Heart left ventricle (tissue), 16 donors: ENCODE measurements around the gene FAF1. TPM values are rescaled to one million over a fixed set of nuclear protein-coding genes. Genes with fewer than 3 reads are reported as not detected.
A peak's percentile ranks its signal among the peaks of the same experiment; 100 is the strongest.
"Not testable (repeated sequence)": the region's sequence is repeated elsewhere in the genome, so short reads cannot be mapped to it uniquely, and the experiment has no call there.

ENCODE experiments used
- ATAC-seq, 4 donors: fragments of 200-7000 bp; cut with Tn5 transposase; one replicate each; pipeline ENCODE4 v1.9.1; 2020 to 2022; ENCODE audit warnings: moderate library complexity in 4 of 4, mild to moderate bottlenecking in 3 of 4, moderate number of reproducible peaks in 1 of 4
- DNase-seq, 5 donors: peaks; one replicate each; pipeline ENCODE4 v3.0.0-alpha.2; 2020
- H3K27ac ChIP-seq, 12 donors: fragments of 200-600 bp; sonication (generic) in 4 of 12; one replicate each; pipeline versions ENCODE4 v1.5.0 to v1.8.0; 2016 to 2022; ENCODE audit warnings: mild to moderate bottlenecking in 2 of 12
- H3K27me3 ChIP-seq, 9 donors: fragments of 200-600 bp; sonication (generic) in 2 of 9; one replicate each; pipeline versions ENCODE4 v1.5.1 to v1.8.0; 2016 to 2022; ENCODE audit warnings: mild to moderate bottlenecking in 3 of 9
- H3K36me3 ChIP-seq, 9 donors: fragments of 200-600 bp; sonication (generic) in 2 of 9; one replicate each; pipeline versions ENCODE4 v1.5.0 to v1.8.0; 2018 to 2022; ENCODE audit warnings: mild to moderate bottlenecking in 2 of 9
- H3K4me1 ChIP-seq, 12 donors: fragments of 200-600 bp; sonication (generic) in 4 of 12; one replicate each; pipeline versions ENCODE4 v1.5.0 to v1.8.0; 2016 to 2022; ENCODE audit warnings: mild to moderate bottlenecking in 3 of 12
- H3K4me3 ChIP-seq, 12 donors: fragments of 200-600 bp; sonication (generic) in 4 of 12; one replicate each; pipeline versions ENCODE4 v1.5.0 to v1.8.0; 2017 to 2022; ENCODE audit warnings: mild to moderate bottlenecking in 9 of 12, moderate library complexity in 4 of 12
- H3K9me3 ChIP-seq, 12 donors: fragments of 200-600 bp; sonication (generic) in 4 of 12; one replicate each; pipeline versions ENCODE4 v1.5.0 to v1.8.0; 2016 to 2022; ENCODE audit warnings: mild to moderate bottlenecking in 1 of 12
- CTCF ChIP-seq, 12 donors: fragments of 200-600 bp; sonication (generic) in 4 of 12; IDR thresholded peaks; one replicate each; pipeline versions ENCODE4 v1.5.0 to v1.8.0; 2018 to 2022; ENCODE audit warnings: antibody characterized with exemption in 12 of 12, mild to moderate bottlenecking in 5 of 12
- POLR2A ChIP-seq, 2 donors: fragments of 450-650 bp; IDR thresholded peaks; one replicate each; pipeline ENCODE4 v1.6.1; 2017; ENCODE audit warnings: antibody characterized with exemption in 2 of 2, mild to moderate bottlenecking in 2 of 2, moderate library complexity in 2 of 2
- WGBS, 4 donors: extraction: QIAGEN DNeasy Blood & Tissue Kit in 2 of 4; methylation state at CpG; one replicate each; pipeline versions ENCODE4 v1.1.5 to v1.1.7; 2013 to 2018; 5-methylcytosine and 5-hydroxymethylcytosine counted together
- intact Hi-C, 10 donors: fragments of 100-400 bp; cut with DNase I; formaldehyde crosslinking; loops; one replicate each; pipeline versions ENCODE4 v1.11.1 to v1.14.2; 2022
- polyA plus RNA-seq, 2 donors: library from polyadenylated mRNA; stranded (reverse); fragments of 200-250 nt; gene quantifications; one replicate each; pipeline ENCODE4 v1.2.3, GENCODE V29; 2013
- total RNA-seq, 9 donors: library from RNA; depleted of rRNA in 2 of 9; stranded (reverse); fragments of >200 nt in 2 of 9; fragmentation: NEBNext Ultra II Directional in 3 of 9; extraction: Animal tissue kit (Norgen Biotek cat#: 25700) in 3 of 9; gene quantifications; one replicate each; pipeline versions ENCODE4 v1.1.0 to v1.2.4, GENCODE V29; 2016 to 2023
- donor health status: ischemic (EF 13 %, LVEDD 7.1; RV severe dilation, severe dysfunction).
- donor health status: healthy with polysubstance abuse.
- donor health status: DM: no; HTN: yes; CAD: no.
- donor health status: DM: no; HTN: no; CAD: no.
- donor health status: ischemic (EF 25% LVEDD 6.9; RV normal size, moderate dysfunction).
- donor health status: ischemic (EF 25% LVEDD 5.7; RV mildly dilated, moderate dysfunction).
- donor health status: healthy.
- donor health status: DM: yes; HTN: yes; CAD: no.
- donor health status: ischemic (EF 35%, LVEDD 5.7; RV mildly dilated, moderate dysfunction).
- donor health status: nonischemic (EF 11% LVEDD 7.7; RV severe dilation, severe dysfunction).
- donor health status: DM: yes; HTN: yes; CAD: no.
- donor health status: PGD.
- donor health status: ischemic (EF 29% LVEDD 5.4; RV normal size, mild dysfunction).
- donor health status: nonischemic (EF 23%, LVEDD 6.1; RV moderate dilation, normal function).

The FAF1 gene
- total and polyA plus RNA-seq, 11 donors: 41.0 to 112 (median 81.3) TPM

GRCh38 chr1:50879137-50879536, 80.9 kb downstream of the FAF1 start:
- 97 to 100% (median 98%) methylated on average over 4 of the region's 4 CpGs for WGBS, 4 donors
- TF ChIP-seq CTCF (IDR thresholded peaks at IDR 0.05): no peak
- Histone ChIP-seq H3K9me3 (no peaks in the 10 kb centered on the region), H3K4me3 (no peak overlapping the region), H3K36me3 (no peaks in the 10 kb centered on the region), H3K4me1 (peaks cover 0 to 24% (median 10%) of the 10 kb centered on the region in 12 donors), H3K27me3 (no peaks in the 10 kb centered on the region), H3K27ac (no peak overlapping the region)
- DNase-seq (no peak), ATAC-seq (no peak)
- intact Hi-C loops: no loop called here

- Histone ChIP-seq H3K27me3 (no peaks in the 10 kb centered on the region), H3K36me3 (no peaks in the 10 kb centered on the region), H3K4me3 (no peak overlapping the region), H3K4me1 (peaks cover 0 to 25% (median 10%) of the 10 kb centered on the region in 12 donors), H3K9me3 (no peaks in the 10 kb centered on the region), H3K27ac (no peak overlapping the region)
- DNase-seq: no peak
- no peak for ATAC-seq
- TF ChIP-seq POLR2A (IDR thresholded peaks at IDR 0.05) (no peak), CTCF (IDR thresholded peaks at IDR 0.05) (no peak)
- intact Hi-C loops: no loop called here
Measured at GRCh38 chr1:50878434-50878833, 81.6 kb downstream of the FAF1 start.

GRCh38 chr1:50877641-50878040, 82.4 kb downstream of the FAF1 start:
- H3K4me1 ChIP-seq: peaks cover 0 to 25% (median 10%) of the 10 kb centered on the region in 12 donors
- H3K4me3 ChIP-seq: no peak overlapping the region
- intact Hi-C loops: no loop called here
- no peak overlapping the region for H3K27ac ChIP-seq
- DNase-seq: no peak
- H3K27me3 ChIP-seq: no peaks in the 10 kb centered on the region
- ATAC-seq: no peak
- WGBS, 4 donors: 45 to 59% (median 53%) methylated on average over 1 of the region's 1 CpG
- H3K36me3 ChIP-seq: no peaks in the 10 kb centered on the region
- no peak for TF ChIP-seq CTCF (IDR thresholded peaks at IDR 0.05)
- TF ChIP-seq POLR2A (IDR thresholded peaks at IDR 0.05): no peak
- no peaks in the 10 kb centered on the region for H3K9me3 ChIP-seq

GRCh38 chr1:50873458-50874187, 86.4 kb downstream of the FAF1 start:
- no peaks in the 10 kb centered on the region for H3K9me3 ChIP-seq
- no peak for TF ChIP-seq POLR2A (IDR thresholded peaks at IDR 0.05)
- peak; percentile 20 to 65 (median 44) for TF ChIP-seq CTCF (IDR thresholded peaks at IDR 0.05)
- intact Hi-C loops: no loop called here
- H3K36me3 ChIP-seq: no peaks in the 10 kb centered on the region
- H3K4me3 ChIP-seq: peak overlapping the region in 2 of 12 donors; percentile 4 to 18
- peak in 1 of 4 donors; percentile 63 for ATAC-seq
- DNase-seq: peak in 3 of 5 donors; percentile 22 to 49 (median 40)
- no peak overlapping the region for H3K27ac ChIP-seq
- 60 to 70% (median 68%) methylated on average over 5 of the region's 5 CpGs for WGBS, 4 donors
- H3K4me1 ChIP-seq: peaks cover 0 to 10% (median 0%) of the 10 kb centered on the region in 12 donors
- no peaks in the 10 kb centered on the region for H3K27me3 ChIP-seq

- H3K4me1 ChIP-seq, H3K4me3 ChIP-seq, ATAC-seq, DNase-seq, H3K27ac ChIP-seq, H3K27me3 ChIP-seq, H3K36me3 ChIP-seq, intact Hi-C loops: not testable (repeated sequence)
- peaks cover 0 to 42% (median 8%) of the 10 kb centered on the region in 12 donors for H3K9me3 ChIP-seq
- 90 to 100% (median 99%) methylated on average over 2 to 3 of the region's 3 CpGs for WGBS, 4 donors
Measured at GRCh38 chr1:50864845-50865244, 95.2 kb downstream of the FAF1 start.
